NCI-H1436 treated with DMSO at 0.1 percent for 48 hours (cell line): ENCODE data around the gene IFNL1.
"Not testable (repeated sequence)": the region's sequence is repeated elsewhere in the genome, so short reads cannot be mapped to it uniquely, and the experiment has no call there.

Experiments used
- DNase-seq: peaks from one replicate; lab custom pipeline; 2025; lab: John Stamatoyannopoulos, UW

IFNL1 gene

GRCh38 chr19:39270036-39270871 lies 26.0 kb upstream of the IFNL1 start:
- no peak for DNase-seq

- not testable (repeated sequence) for DNase-seq
Measured at GRCh38 chr19:39273859-39274258, 22.3 kb upstream of the IFNL1 start.

GRCh38 chr19:39275578-39275977 lies 20.6 kb upstream of the IFNL1 start:
- no peak for DNase-seq

- DNase-seq, result no peak
Measured at GRCh38 chr19:39276740-39277139, 19.5 kb upstream of the IFNL1 start.

GRCh38 chr19:39277598-39277997 lies 18.6 kb upstream of the IFNL1 start:
- DNase-seq, result no peak

- no peak for DNase-seq
Measured at GRCh38 chr19:39282021-39282420, 14.2 kb upstream of the IFNL1 start.

- no peak for DNase-seq
Measured at GRCh38 chr19:39284032-39284431, 12.2 kb upstream of the IFNL1 start.

- DNase-seq, result no peak
Measured at GRCh38 chr19:39293394-39293793, 2.8 kb upstream of the IFNL1 start.

- DNase-seq, result no peak
Measured at GRCh38 chr19:39296906-39297305, 699 bp downstream of the IFNL1 start.

GRCh38 chr19:39297931-39298634 lies 1.9 kb downstream of the IFNL1 start:
- no peak for DNase-seq

- DNase-seq, result no peak
Measured at GRCh38 chr19:39299404-39299803, 3.2 kb downstream of the IFNL1 start.

- no peak for DNase-seq
Measured at GRCh38 chr19:39299832-39300231, 3.6 kb downstream of the IFNL1 start.

GRCh38 chr19:39301021-39301420 lies 4.8 kb downstream of the IFNL1 start:
- DNase-seq, result no peak

GRCh38 chr19:39301562-39301961 lies 5.4 kb downstream of the IFNL1 start:
- DNase-seq, result no peak

- DNase-seq, result no peak
Measured at GRCh38 chr19:39303373-39304184, 7.4 kb downstream of the IFNL1 start.

- DNase-seq, result no peak
Measured at GRCh38 chr19:39304185-39304513, 7.9 kb downstream of the IFNL1 start.

- no peak for DNase-seq
Measured at GRCh38 chr19:39304701-39305571, 8.7 kb downstream of the IFNL1 start.

GRCh38 chr19:39306075-39306474 lies 9.9 kb downstream of the IFNL1 start:
- no peak for DNase-seq

GRCh38 chr19:39307046-39307821 lies 11.0 kb downstream of the IFNL1 start:
- DNase-seq, result peak; percentile 20

GRCh38 chr19:39307822-39308530 lies 11.8 kb downstream of the IFNL1 start:
- DNase-seq, result no peak
